Esophagus (tissue), 2 donors: ENCODE measurements around the gene PDE4D. TPM values are rescaled to one million over a fixed set of nuclear protein-coding genes. Genes with fewer than 3 reads are reported as not detected.

ENCODE experiments used
- H3K27ac ChIP-seq, 2 donors: one replicate each; pipeline ENCODE4 v1.5.1; 2013; ENCODE audit warnings: low read depth in 2 of 2, mild to moderate bottlenecking in 2 of 2, inconsistent platforms in 1 of 2, low read length in 1 of 2, moderate library complexity in 1 of 2
- H3K27me3 ChIP-seq, 2 donors: one replicate each; pipeline ENCODE4 v1.6.1; 2013; ENCODE audit warnings: low read length in 2 of 2, control low read depth in 1 of 2, mild to moderate bottlenecking in 1 of 2; ENCODE audit not compliant: insufficient read depth in 2 of 2, control insufficient read depth in 1 of 2
- H3K36me3 ChIP-seq, 2 donors: one replicate each; pipeline ENCODE4 v1.6.1; 2013; ENCODE audit warnings: low read length in 1 of 2; ENCODE audit not compliant: control insufficient read depth in 2 of 2, insufficient read depth in 2 of 2
- H3K4me1 ChIP-seq, 2 donors: one replicate each; pipeline ENCODE4 v1.6.1; 2013; ENCODE audit warnings: low read length in 1 of 2; ENCODE audit not compliant: control insufficient read depth in 2 of 2, insufficient read depth in 2 of 2
- H3K4me3 ChIP-seq, 2 donors: one replicate each; pipeline ENCODE4 v1.5.1; 2013; ENCODE audit warnings: low read length in 2 of 2, mild to moderate bottlenecking in 2 of 2, low read depth in 1 of 2, moderate library complexity in 1 of 2
- H3K9me3 ChIP-seq, 2 donors: one replicate each; pipeline ENCODE4 v1.6.1; 2013; ENCODE audit warnings: mild to moderate bottlenecking in 2 of 2, low read depth in 1 of 2, low read length in 1 of 2, moderate library complexity in 1 of 2; ENCODE audit not compliant: control insufficient read depth in 2 of 2, insufficient read depth in 1 of 2
- WGBS, 2 donors: extraction: QIAGEN DNeasy Blood & Tissue Kit; methylation state at CpG; one replicate each; pipeline ENCODE4 v1.1.7; 2013; 5-methylcytosine and 5-hydroxymethylcytosine counted together
- polyA plus RNA-seq, 2 donors: library from polyadenylated mRNA; stranded (reverse); fragments of 200-250 nt; gene quantifications; one replicate each; pipeline ENCODE4 v1.2.3, GENCODE V29; 2013
- donor health status: healthy with polysubstance abuse.
- donor health status: Bipolar disorder and iron deficiency.

PDE4D gene
- polyA plus RNA-seq, 2 donors = 1.5 to 2.5 TPM

- Histone ChIP-seq H3K27me3 (no peaks in the 10 kb centered on the region), H3K27ac (no peak overlapping the region), H3K4me1 (peaks cover 0 to 2% of the 10 kb centered on the region in 2 donors), H3K9me3 (no peaks in the 10 kb centered on the region), H3K4me3 (no peak overlapping the region), H3K36me3 (no peaks in the 10 kb centered on the region)
- 67 to 78% methylated on average over 2 of the region's 2 CpGs for WGBS, 2 donors
These were observed 207.7 kb downstream of the PDE4D start for GRCh38 chr5:59685793-59686192.

- Histone ChIP-seq H3K4me1 (peaks cover 0 to 2% of the 10 kb centered on the region in 2 donors), H3K36me3 (no peaks in the 10 kb centered on the region), H3K4me3 (no peak overlapping the region), H3K27ac (no peak overlapping the region), H3K27me3 (no peaks in the 10 kb centered on the region), H3K9me3 (no peaks in the 10 kb centered on the region)
- WGBS, 2 donors = 38 to 52% methylated on average over 1 of the region's 1 CpG
These were observed 208.4 kb downstream of the PDE4D start for GRCh38 chr5:59685191-59685530.

DNA sequence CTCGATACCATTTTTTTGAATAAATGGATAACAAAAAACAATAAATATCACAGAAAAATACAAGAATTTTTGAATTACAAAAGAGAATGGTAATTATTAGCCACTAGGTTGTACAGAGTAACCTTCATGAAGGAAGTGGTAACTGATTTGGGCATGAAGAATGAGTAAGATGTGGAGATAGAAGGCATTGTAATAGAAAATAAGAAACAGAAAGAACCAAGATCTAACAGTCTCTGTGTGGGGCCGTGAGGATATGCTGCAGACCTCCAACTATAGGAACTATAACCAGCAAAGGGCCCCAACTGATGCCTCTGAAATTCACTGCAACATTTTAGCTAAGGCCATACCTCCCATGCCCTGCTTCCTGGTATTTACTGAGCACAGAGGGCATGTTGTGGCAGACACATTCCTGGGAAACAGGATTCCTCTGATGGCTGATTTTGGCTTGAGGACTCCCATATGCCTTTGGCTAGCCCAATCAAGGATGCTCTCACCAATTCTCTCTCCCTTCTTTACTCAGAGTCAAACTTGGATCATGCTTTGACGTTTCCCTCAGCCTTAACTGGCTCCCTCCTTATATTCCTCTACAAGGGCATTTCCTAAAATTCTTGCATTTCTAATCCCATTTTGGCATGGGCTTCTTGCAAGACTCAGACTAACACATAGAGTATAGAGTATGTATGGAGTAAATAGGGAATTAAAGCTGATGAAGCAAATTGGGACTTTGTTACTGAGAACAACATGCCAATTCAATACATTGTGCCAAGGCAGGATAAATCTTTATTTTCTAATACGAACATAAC is 208.9 kb downstream of the PDE4D start:
- no peak overlapping the region for H3K4me3 ChIP-seq
- peaks cover 0 to 2% of the 10 kb centered on the region in 2 donors for H3K4me1 ChIP-seq
- no peaks in the 10 kb centered on the region for H3K36me3 ChIP-seq
- no peak overlapping the region for H3K27ac ChIP-seq
- WGBS, 2 donors = 64 to 67% methylated on average over 4 of the region's 4 CpGs
- H3K9me3 ChIP-seq = no peaks in the 10 kb centered on the region
- H3K27me3 ChIP-seq = no peaks in the 10 kb centered on the region

DNA sequence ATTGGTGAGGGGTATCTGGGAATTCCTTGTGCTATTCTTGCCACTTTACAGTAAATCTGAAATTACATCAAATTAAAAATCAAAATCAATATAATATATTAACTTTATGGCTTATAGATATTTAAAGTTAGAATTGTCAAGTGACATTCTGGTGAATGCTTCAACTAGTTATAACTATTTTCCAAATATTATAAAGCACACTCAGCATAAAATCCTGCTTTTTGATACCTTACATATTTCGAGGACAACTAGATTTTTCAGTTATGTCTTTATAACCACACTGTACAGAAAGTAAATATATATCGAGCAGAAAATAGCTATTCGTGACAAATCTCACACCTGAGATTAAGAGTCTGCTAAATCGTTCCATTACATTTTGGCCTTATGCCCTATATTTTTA is 210.2 kb downstream of the PDE4D start:
- WGBS, 2 donors = 87 to 95% methylated on average over 4 of the region's 4 CpGs
- no peak overlapping the region for H3K27ac ChIP-seq
- no peak overlapping the region for H3K4me3 ChIP-seq
- H3K4me1 ChIP-seq = peaks cover 0 to 2% of the 10 kb centered on the region in 2 donors
- H3K36me3 ChIP-seq = no peaks in the 10 kb centered on the region
- H3K27me3 ChIP-seq = no peaks in the 10 kb centered on the region
- no peaks in the 10 kb centered on the region for H3K9me3 ChIP-seq

- no peaks in the 10 kb centered on the region for H3K27me3 ChIP-seq
- no peak overlapping the region for H3K27ac ChIP-seq
- H3K4me1 ChIP-seq = peaks cover 0 to 2% of the 10 kb centered on the region in 2 donors
- no peak overlapping the region for H3K4me3 ChIP-seq
- WGBS, 2 donors = 74 to 82% methylated on average over 1 of the region's 1 CpG
- H3K9me3 ChIP-seq = no peaks in the 10 kb centered on the region
- no peaks in the 10 kb centered on the region for H3K36me3 ChIP-seq
These were observed 211.0 kb downstream of the PDE4D start for GRCh38 chr5:59682542-59682941.

- no peaks in the 10 kb centered on the region for H3K27me3 ChIP-seq
- no peak overlapping the region for H3K4me3 ChIP-seq
- H3K4me1 ChIP-seq = no peaks in the 10 kb centered on the region
- WGBS, 2 donors = 63 to 74% methylated on average over 2 of the region's 2 CpGs
- H3K9me3 ChIP-seq = no peaks in the 10 kb centered on the region
- no peak overlapping the region for H3K27ac ChIP-seq
- no peaks in the 10 kb centered on the region for H3K36me3 ChIP-seq
These were observed 214.6 kb downstream of the PDE4D start for GRCh38 chr5:59678943-59679342.

- Histone ChIP-seq H3K4me1 (no peaks in the 10 kb centered on the region), H3K36me3 (no peaks in the 10 kb centered on the region), H3K4me3 (no peak overlapping the region), H3K27me3 (no peaks in the 10 kb centered on the region), H3K9me3 (no peaks in the 10 kb centered on the region), H3K27ac (no peak overlapping the region)
- 83 to 93% methylated on average over 2 of the region's 2 CpGs for WGBS, 2 donors
These were observed 218.8 kb downstream of the PDE4D start for GRCh38 chr5:59674763-59675162.

DNA sequence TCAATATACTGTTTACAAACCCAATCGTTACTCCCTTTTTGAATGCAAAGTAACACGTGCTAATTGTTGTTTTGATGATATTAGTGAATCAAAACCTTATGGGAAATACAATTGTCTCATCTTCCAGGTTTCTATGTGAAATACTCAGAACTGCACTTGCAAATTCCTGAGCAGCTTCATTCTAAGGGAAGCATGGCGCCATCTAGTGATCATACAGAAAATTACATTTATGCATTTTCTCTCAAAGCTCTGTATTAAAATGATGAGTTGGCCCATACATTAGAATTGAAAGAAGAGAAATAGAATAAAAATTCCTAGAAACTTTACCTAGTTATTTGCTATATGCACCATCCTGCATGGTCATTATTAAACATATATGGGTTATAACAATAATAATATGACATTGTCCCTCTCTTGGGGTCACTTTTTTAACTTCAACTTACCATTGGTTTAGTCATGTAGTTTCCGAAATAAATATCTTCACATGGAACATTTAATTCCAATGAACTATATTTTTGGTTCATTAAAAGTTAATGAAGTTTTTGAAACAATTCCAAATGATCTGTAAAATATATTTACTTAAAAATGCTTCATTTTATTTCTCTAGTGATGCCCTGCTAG is 220.0 kb downstream of the PDE4D start:
- Histone ChIP-seq H3K36me3 (no peaks in the 10 kb centered on the region), H3K9me3 (no peaks in the 10 kb centered on the region), H3K27me3 (no peaks in the 10 kb centered on the region), H3K27ac (no peak overlapping the region), H3K4me1 (no peaks in the 10 kb centered on the region), H3K4me3 (no peak overlapping the region)
- WGBS, 2 donors = 22 to 27% methylated on average over 4 of the region's 4 CpGs

DNA sequence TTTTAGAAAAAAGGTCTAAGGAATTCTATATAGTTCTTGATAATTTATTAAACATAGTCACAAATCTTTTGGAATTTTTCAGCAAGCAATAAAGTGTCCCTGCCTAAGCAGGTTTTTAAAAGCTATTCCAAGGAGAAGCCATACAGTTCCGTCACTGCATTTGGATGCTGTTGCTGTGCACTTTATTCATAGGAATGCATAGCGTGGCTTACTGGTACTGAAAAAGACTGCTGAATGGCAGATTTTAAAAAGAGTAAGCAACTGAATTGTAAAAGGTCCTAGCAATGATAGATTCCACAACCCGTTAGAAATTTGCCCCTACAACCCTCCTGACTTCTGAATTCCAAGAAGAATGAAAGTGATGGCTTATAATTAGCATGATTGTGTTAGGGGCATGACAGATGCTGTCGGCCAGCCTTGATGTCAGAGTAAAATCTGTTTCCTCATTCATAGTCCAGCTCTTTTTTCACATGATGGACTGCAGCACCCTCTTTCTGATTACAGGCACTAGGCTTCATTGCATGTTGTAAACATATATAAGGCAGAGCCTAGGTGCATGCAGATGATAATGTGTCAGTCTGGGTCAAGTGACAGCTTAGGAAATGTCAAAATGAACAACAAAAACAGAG is 227.0 kb downstream of the PDE4D start:
- 83 to 89% methylated on average over 4 of the region's 4 CpGs for WGBS, 2 donors
- Histone ChIP-seq H3K4me1 (no peaks in the 10 kb centered on the region), H3K36me3 (no peaks in the 10 kb centered on the region), H3K4me3 (no peak overlapping the region), H3K9me3 (no peaks in the 10 kb centered on the region), H3K27me3 (no peaks in the 10 kb centered on the region), H3K27ac (no peak overlapping the region)
